Ascending aorta (tissue), 2 donors: ENCODE measurements around the gene PELI1. TPM values are rescaled to one million over a fixed set of nuclear protein-coding genes. Genes with fewer than 3 reads are reported as not detected.

Experiments used
- DNase-seq, 2 donors: peaks; one replicate each; pipeline ENCODE4 v3.0.0-alpha.2; 2019; ENCODE audit warnings: low spot score in 2 of 2
- H3K27ac ChIP-seq, 2 donors: fragments of 200-600 bp; sonication (generic); one replicate each; pipeline ENCODE4 v1.5.1; 2016 to 2017; ENCODE audit warnings: mild to moderate bottlenecking in 1 of 2
- H3K27me3 ChIP-seq: fragments of 200-600 bp; sonication (generic); one replicate; pipeline ENCODE4 v1.5.1; 2017
- H3K36me3 ChIP-seq, 2 donors: fragments of 200-600 bp; sonication (generic); one replicate each; pipeline ENCODE4 v1.5.1; 2016
- H3K4me1 ChIP-seq, 2 donors: fragments of 200-600 bp; sonication (generic); one replicate each; pipeline ENCODE4 v1.5.1; 2016 to 2017; ENCODE audit warnings: mild to moderate bottlenecking in 1 of 2
- H3K4me3 ChIP-seq, 2 donors: fragments of 200-600 bp; sonication (generic); one replicate each; pipeline ENCODE4 v1.5.1; 2016 to 2017; ENCODE audit warnings: mild to moderate bottlenecking in 1 of 2
- H3K9me3 ChIP-seq, 2 donors: fragments of 200-600 bp; sonication (generic); one replicate each; pipeline ENCODE4 v1.5.1; 2016
- CTCF ChIP-seq, 3 experiments: fragments of 200-600 bp in 2 of 3; fragments of 450-650 bp in 1 of 3; sonication (generic) in 2 of 3; IDR thresholded peaks; one replicate each; pipeline ENCODE4 v1.5.1; 2016 to 2019; ENCODE audit warnings: antibody characterized with exemption in 3 of 3, mild to moderate bottlenecking in 1 of 3, moderate library complexity in 1 of 3
- intact Hi-C: fragments of 100-400 bp; cut with DNase I; formaldehyde crosslinking; loops from one replicate; pipeline ENCODE4 v1.15.1; 2023
- total RNA-seq: library from RNA; depleted of rRNA; stranded (reverse); fragments of >200 nt; gene quantifications from one replicate; pipeline ENCODE4 v1.1.0, GENCODE V29; 2016

The PELI1 gene
- total RNA-seq, 1 donor from 2014 or later = 140 TPM

- Histone ChIP-seq H3K27ac (no peak overlapping the region), H3K36me3 (no peaks in the 10 kb centered on the region), H3K27me3 (no peaks in the 10 kb centered on the region), H3K9me3 (no peaks in the 10 kb centered on the region), H3K4me3 (no peak overlapping the region), H3K4me1 (peaks cover 7 to 8% of the 10 kb centered on the region in 2 donors)
- intact Hi-C loops = no loop called here
- DNase-seq = no peak
- TF ChIP-seq CTCF (IDR thresholded peaks at IDR 0.05) = no peak
Measured at GRCh38 chr2:64120928-64121327, 23.3 kb downstream of the PELI1 start.

- intact Hi-C loops = no loop called here
- Histone ChIP-seq H3K27ac (no peak overlapping the region), H3K4me1 (peaks cover 7 to 15% of the 10 kb centered on the region in 2 donors), H3K9me3 (no peaks in the 10 kb centered on the region), H3K4me3 (no peak overlapping the region), H3K27me3 (no peaks in the 10 kb centered on the region), H3K36me3 (no peaks in the 10 kb centered on the region)
- DNase-seq = no peak
- TF ChIP-seq CTCF (IDR thresholded peaks at IDR 0.05) = no peak
Measured at GRCh38 chr2:64120008-64120407, 24.2 kb downstream of the PELI1 start.

DNA sequence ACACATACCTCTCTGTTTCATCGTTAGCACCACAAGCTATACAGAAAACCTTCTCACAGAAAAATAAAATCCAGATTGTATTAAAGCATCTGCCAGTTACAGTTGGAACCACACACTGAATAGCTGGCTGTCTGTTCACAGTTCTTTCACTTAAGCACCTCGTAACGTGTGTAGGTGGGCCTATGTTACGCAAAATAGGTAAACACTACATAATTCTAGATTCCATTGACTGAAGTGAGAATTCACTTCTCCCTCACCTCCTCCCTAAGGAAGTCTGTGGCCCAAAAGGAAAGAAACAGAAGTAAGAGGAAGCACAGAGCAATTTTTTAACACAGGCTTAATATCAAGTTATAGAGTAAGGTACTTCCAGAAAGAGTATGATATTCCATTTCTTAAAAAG is 24.9 kb downstream of the PELI1 start:
- Histone ChIP-seq H3K27ac (no peak overlapping the region), H3K36me3 (no peaks in the 10 kb centered on the region), H3K9me3 (no peaks in the 10 kb centered on the region), H3K4me1 (peaks cover 11 to 21% of the 10 kb centered on the region in 2 donors), H3K27me3 (no peaks in the 10 kb centered on the region), H3K4me3 (no peak overlapping the region)
- TF ChIP-seq CTCF (IDR thresholded peaks at IDR 0.05) = no peak
- intact Hi-C loops = no loop called here
- no peak for DNase-seq

- no peak for TF ChIP-seq CTCF (IDR thresholded peaks at IDR 0.05)
- no peak overlapping the region for H3K4me3 ChIP-seq
- H3K27ac ChIP-seq = no peak overlapping the region
- H3K9me3 ChIP-seq = no peaks in the 10 kb centered on the region
- peaks cover 11 to 26% of the 10 kb centered on the region in 2 donors for H3K4me1 ChIP-seq
- no peaks in the 10 kb centered on the region for H3K36me3 ChIP-seq
- no peak for DNase-seq
- intact Hi-C loops = no loop called here
- no peaks in the 10 kb centered on the region for H3K27me3 ChIP-seq
Measured at GRCh38 chr2:64115808-64116598, 28.2 kb downstream of the PELI1 start.

GRCh38 chr2:64114912-64115277 is 29.3 kb downstream of the PELI1 start:
- H3K9me3 ChIP-seq = no peaks in the 10 kb centered on the region
- H3K36me3 ChIP-seq = no peaks in the 10 kb centered on the region
- no peak overlapping the region for H3K27ac ChIP-seq
- no peaks in the 10 kb centered on the region for H3K27me3 ChIP-seq
- H3K4me1 ChIP-seq = peaks cover 7 to 26% of the 10 kb centered on the region in 2 donors
- TF ChIP-seq CTCF (IDR thresholded peaks at IDR 0.05) = no peak
- H3K4me3 ChIP-seq = no peak overlapping the region
- no peak for DNase-seq
- intact Hi-C loops = no loop called here
